Kidney (tissue), 14 donors: ENCODE results near the gene EIF2S3B. TPM values are rescaled to one million over a fixed set of nuclear protein-coding genes. Genes with fewer than 3 reads are reported as not detected.
A peak's percentile ranks its signal among the peaks of the same experiment; 100 is the strongest.

Experiments used
- DNase-seq, 5 donors: peaks; one replicate each; pipeline ENCODE4 v3.0.0-alpha.2; 2013 to 2020
- FAIRE-seq: peaks from 2 replicates; lab custom pipeline; 2012; peaks lifted over from hg19 to GRCh38; lab: Jason Lieb, UNC
- H3K27ac ChIP-seq, 2 donors: one replicate each; pipeline ENCODE4 v1.7.0; 2013; ENCODE audit warnings: low read depth in 2 of 2, low read length in 2 of 2, inconsistent platforms in 1 of 2
- H3K27me3 ChIP-seq: one replicate; pipeline ENCODE4 v1.7.1; 2013; ENCODE audit warnings: low read length, inconsistent platforms; ENCODE audit not compliant: control insufficient read depth, insufficient read depth
- H3K36me3 ChIP-seq, 3 donors: one replicate each; pipeline versions ENCODE4 v1.7.0 to v1.7.1; 2013; ENCODE audit warnings: low read length in 3 of 3, control low read depth in 1 of 3, inconsistent platforms in 1 of 3; ENCODE audit not compliant: insufficient read depth in 3 of 3, control insufficient read depth in 2 of 3
- H3K4me1 ChIP-seq, 3 donors: one replicate each; pipeline versions ENCODE4 v1.7.0 to v1.7.1; 2013; ENCODE audit warnings: low read length in 3 of 3, inconsistent platforms in 1 of 3, low read depth in 1 of 3; ENCODE audit not compliant: control insufficient read depth in 2 of 3, insufficient read depth in 2 of 3
- H3K4me3 ChIP-seq, 3 donors: one replicate each; pipeline versions ENCODE4 v1.7.0 to v1.8.1; 2013; ENCODE audit warnings: low read length in 3 of 3, control low read depth in 1 of 3, inconsistent platforms in 1 of 3
- H3K9ac ChIP-seq, 3 donors: one replicate each; pipeline versions ENCODE4 v1.7.0 to v1.7.1; 2013; ENCODE audit warnings: low read length in 3 of 3, control low read depth in 1 of 3, inconsistent platforms in 1 of 3
- H3K9me3 ChIP-seq, 3 donors: one replicate each; pipeline versions ENCODE4 v1.7.0 to v1.7.1; 2013; ENCODE audit warnings: low read length in 3 of 3, control low read depth in 1 of 3, inconsistent platforms in 1 of 3; ENCODE audit not compliant: control insufficient read depth in 2 of 3, insufficient read depth in 1 of 3
- CTCF ChIP-seq: IDR thresholded peaks from 3 replicates; pipeline ENCODE4 v1.5.1; 2012; ENCODE audit warnings: mild to moderate bottlenecking, moderate library complexity, borderline replicate concordance; ENCODE audit not compliant: insufficient read depth; ENCODE audit errors: extremely low read depth
- intact Hi-C: fragments of 100-400 bp; cut with DNase I; formaldehyde crosslinking; loops from one replicate; pipeline ENCODE4 v1.11.1; 2022
- polyA plus RNA-seq: library from polyadenylated mRNA; stranded (reverse); fragments of 350-450 nt; fragmentation: Illumina TruSeq; extraction: RNeasy Lipid Tissue Mini Kit (QIAGEN cat#74804); gene quantifications from one replicate; pipeline ENCODE4 v1.2.3, GENCODE V29; 2014; ENCODE audit warnings: low read depth, low replicate concordance; ENCODE audit not compliant: insufficient read depth
- total RNA-seq: library from RNA; stranded (reverse); fragmentation: NEBNext Ultra II Directional; extraction: Animal tissue kit (Norgen Biotek cat#: 25700); gene quantifications from one replicate; pipeline ENCODE4 v1.2.1, GENCODE V29; 2021
- donor health status: control.
- donor health status: control.
- donor health status: control.
- donor health status: control.
- donor health status: control.
- donor health status: DM: yes; HTN: yes; CAD: no.
- donor health status: Normal renal cell carcinoma (clear cell type).

The EIF2S3B gene
- total and polyA plus RNA-seq, 2 donors from 2014 or later: 1.5 TPM; not detected in 1

DNA sequence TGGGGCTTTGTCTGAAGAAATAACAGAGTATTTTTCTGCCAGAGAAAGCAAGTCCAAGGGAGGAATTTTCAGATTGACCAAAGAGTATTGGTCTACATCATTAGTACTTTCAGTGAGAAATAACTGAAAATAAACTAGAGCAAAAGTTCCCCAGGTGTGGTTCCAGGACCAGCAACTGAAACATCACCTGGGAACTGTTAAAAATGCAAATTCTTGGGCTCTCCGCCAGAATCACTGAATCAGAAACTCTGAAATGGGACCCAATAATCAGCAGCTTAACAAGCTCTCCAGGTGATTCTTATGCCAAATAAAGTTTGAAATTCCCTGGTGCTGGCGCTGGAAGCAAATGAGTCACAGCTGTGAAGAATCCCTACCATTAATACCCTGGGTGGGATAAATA lies 52.1 kb downstream of the EIF2S3B start:
- H3K27ac ChIP-seq: no peak overlapping the region
- H3K27me3 ChIP-seq: no peaks in the 10 kb centered on the region
- no peaks in the 10 kb centered on the region for H3K4me1 ChIP-seq
- H3K9ac ChIP-seq: no peak overlapping the region
- FAIRE-seq (no peak), DNase-seq (peak in 2 of 5 donors; percentile 21 to 36)
- H3K9me3 ChIP-seq: peaks cover 0 to 4% (median 0%) of the 10 kb centered on the region in 3 donors
- TF ChIP-seq CTCF: no peak
- intact Hi-C loops: loop anchor here (10.0 kb wide), 1 partner anchor 233 kb away; no protein-coding TSS in a partner anchor
- no peaks in the 10 kb centered on the region for H3K36me3 ChIP-seq
- no peak overlapping the region for H3K4me3 ChIP-seq

Other genes starting within 250 kb of the EIF2S3B start
- 5.5 TPM for gene KLRD1, start 198.0 kb upstream of the EIF2S3B start, total RNA-seq
- 0.37 TPM for gene KLRD1, start 198.0 kb upstream of the EIF2S3B start, polyA plus RNA-seq
- 5.2 TPM for gene KLRK1, start 115.8 kb upstream of the EIF2S3B start, total RNA-seq
- 0.75 TPM for gene KLRK1, start 115.8 kb upstream of the EIF2S3B start, polyA plus RNA-seq
- 1.4 TPM for gene KLRC4, start 96.1 kb upstream of the EIF2S3B start, total RNA-seq
- gene KLRC4, start 96.1 kb upstream of the EIF2S3B start, polyA plus RNA-seq: not detected
- 0.72 TPM for gene KLRC3, start 85.3 kb upstream of the EIF2S3B start, total RNA-seq
- not detected for gene KLRC3, start 85.3 kb upstream of the EIF2S3B start, polyA plus RNA-seq
- 0.50 TPM for gene KLRC2, start 69.9 kb upstream of the EIF2S3B start, total RNA-seq
- not detected for gene KLRC2, start 69.9 kb upstream of the EIF2S3B start, polyA plus RNA-seq
- 1.4 TPM for gene KLRC1, start 52.5 kb upstream of the EIF2S3B start, total RNA-seq
- gene KLRC1, start 52.5 kb upstream of the EIF2S3B start, polyA plus RNA-seq: not detected
- 20.0 TPM for gene MAGOHB, start 107.7 kb downstream of the EIF2S3B start, total RNA-seq
- 31.7 TPM for gene MAGOHB, start 107.7 kb downstream of the EIF2S3B start, polyA plus RNA-seq
- gene STYK1, start 168.2 kb downstream of the EIF2S3B start, total RNA-seq: 1.6 TPM
- gene STYK1, start 168.2 kb downstream of the EIF2S3B start, polyA plus RNA-seq: 0.58 TPM
- 347 TPM for gene YBX3, start 217.4 kb downstream of the EIF2S3B start, total RNA-seq
- gene YBX3, start 217.4 kb downstream of the EIF2S3B start, polyA plus RNA-seq: 86.9 TPM